Measurements from ENCODE around the gene TMEM191B.
"Not testable (repeated sequence)": the region's sequence is repeated elsewhere in the genome, so short reads cannot be mapped to it uniquely, and the experiment has no call there.

- not testable (repeated sequence) for TF ChIP-seq POLR2A (IDR thresholded peaks at IDR 0.05; ENCODE audit: extremely low read depth, insufficient read length); CTCF (IDR thresholded peaks at IDR 0.05; ENCODE audit: low read depth, low read length); MAX (IDR thresholded peaks at IDR 0.05; ENCODE audit: low read depth, low read length)
These were observed 23.4 kb downstream of the TMEM191B start for GRCh38 chr22:18551046-18551445.
